ENCODE results near the gene CHST5.

The CHST5 gene

GRCh38 chr16:75578212-75578611 is 42.3 kb upstream of the CHST5 start:
- H3K4me3 ChIP-seq (ENCODE audit: insufficient read depth in 1 of 2, low read depth in 1 of 2, low read length in 2 of 2) = no peak overlapping the region
- H2BK120ac ChIP-seq (ENCODE audit: low read depth, low read length) = no peak overlapping the region
- peaks cover 27% of the 10 kb centered on the region for H3K79me1 ChIP-seq (replicated peaks; ENCODE audit: low read length, poor library complexity, severe bottlenecking)
- no peaks in the 10 kb centered on the region for H3K27me3 ChIP-seq (ENCODE audit: control insufficient read depth in 1 of 2, insufficient read depth in 1 of 2, low read length in 2 of 2)
- 88% methylated on average over 5 of the region's 7 CpGs for WGBS
- no peaks in the 10 kb centered on the region for H3K4me1 ChIP-seq (ENCODE audit: control insufficient read depth, insufficient read depth, low read depth, low read length)
- no peak overlapping the region for H2BK12ac ChIP-seq (ENCODE audit: low read length in 2 of 2)
- H4K8ac ChIP-seq (ENCODE audit: low read length) = no peak overlapping the region
- H2AFZ ChIP-seq (ENCODE audit: low read depth, low read length) = no peak overlapping the region
- no peak for DNase-seq
- H3K18ac ChIP-seq (ENCODE audit: low read depth in 1 of 2, low read length in 2 of 2) = no peak overlapping the region
- H3K36me3 ChIP-seq (ENCODE audit: control insufficient read depth in 1 of 2, insufficient read depth in 2 of 2, low read depth in 1 of 2, low read length in 2 of 2) = peaks cover 36 to 72% of the 10 kb centered on the region in 2 experiments
- H2BK15ac ChIP-seq (ENCODE audit: low read depth, poor library complexity, severe bottlenecking) = no peak overlapping the region
- no peak overlapping the region for H2BK5ac ChIP-seq (ENCODE audit: low read depth, low read length, poor library complexity, severe bottlenecking)
- no peak overlapping the region for H3K27ac ChIP-seq (ENCODE audit: low read length, poor library complexity, severe bottlenecking)
- no peak overlapping the region for H3K23ac ChIP-seq (ENCODE audit: low read length in 2 of 2)
- no peak overlapping the region for H2AK5ac ChIP-seq (ENCODE audit: low read length, severe bottlenecking)
- H3K4me2 ChIP-seq (ENCODE audit: low read length, poor library complexity, severe bottlenecking) = no peak overlapping the region
- H3K14ac ChIP-seq (ENCODE audit: low read length in 2 of 2) = no peak overlapping the region
- H3K4ac ChIP-seq (ENCODE audit: low read depth in 1 of 2, low read length in 2 of 2) = no peak overlapping the region
- no peak overlapping the region for H4K91ac ChIP-seq (ENCODE audit: low read length)
- no peak overlapping the region for H3K9ac ChIP-seq (ENCODE audit: low read length)
- no peaks in the 10 kb centered on the region for H3K9me3 ChIP-seq (ENCODE audit: control insufficient read depth, low read length)

DNA sequence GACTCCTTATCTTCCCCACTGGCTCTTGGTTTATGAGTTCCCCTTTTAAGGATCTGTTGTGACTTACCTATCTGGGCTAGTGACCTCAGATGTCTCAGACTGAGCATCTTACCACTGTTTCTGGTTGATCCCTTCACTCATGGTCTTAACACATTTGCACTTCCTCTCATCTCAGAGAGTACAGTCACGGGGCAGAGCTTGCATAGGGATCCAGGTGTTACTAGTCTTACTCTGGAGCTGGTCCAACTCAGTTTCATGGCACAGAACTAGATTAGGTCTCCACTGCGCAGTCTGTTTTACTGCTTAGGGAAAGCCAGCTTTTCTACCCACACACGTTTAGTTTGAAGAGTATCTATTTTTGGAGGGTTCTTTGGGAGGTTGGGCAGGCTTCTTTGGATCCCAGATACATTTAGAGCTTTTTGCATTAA is 40.5 kb upstream of the CHST5 start:
- no peak overlapping the region for H4K91ac ChIP-seq (ENCODE audit: low read length)
- H3K4me2 ChIP-seq (ENCODE audit: low read length, poor library complexity, severe bottlenecking) = no peak overlapping the region
- H3K23ac ChIP-seq (ENCODE audit: low read length in 2 of 2) = no peak overlapping the region
- peaks cover 40% of the 10 kb centered on the region for H3K79me1 ChIP-seq (replicated peaks; ENCODE audit: low read length, poor library complexity, severe bottlenecking)
- H3K9me3 ChIP-seq (ENCODE audit: control insufficient read depth, low read length) = no peaks in the 10 kb centered on the region
- no peak overlapping the region for H4K8ac ChIP-seq (ENCODE audit: low read length)
- H3K27me3 ChIP-seq (ENCODE audit: control insufficient read depth in 1 of 2, insufficient read depth in 1 of 2, low read length in 2 of 2) = no peaks in the 10 kb centered on the region
- H3K27ac ChIP-seq (ENCODE audit: low read length, poor library complexity, severe bottlenecking) = no peak overlapping the region
- H3K9ac ChIP-seq (ENCODE audit: low read length) = no peak overlapping the region
- H3K14ac ChIP-seq (ENCODE audit: low read length in 2 of 2) = no peak overlapping the region
- DNase-seq = no peak
- no peak overlapping the region for H2BK12ac ChIP-seq (ENCODE audit: low read length in 2 of 2)
- no peak overlapping the region for H2AK5ac ChIP-seq (ENCODE audit: low read length, severe bottlenecking)
- H3K4me3 ChIP-seq (ENCODE audit: insufficient read depth in 1 of 2, low read depth in 1 of 2, low read length in 2 of 2) = no peak overlapping the region
- H2BK120ac ChIP-seq (ENCODE audit: low read depth, low read length) = no peak overlapping the region
- no peak overlapping the region for H3K18ac ChIP-seq (ENCODE audit: low read depth in 1 of 2, low read length in 2 of 2)
- no peak overlapping the region for H3K4ac ChIP-seq (ENCODE audit: low read depth in 1 of 2, low read length in 2 of 2)
- H3K36me3 ChIP-seq (ENCODE audit: control insufficient read depth in 1 of 2, insufficient read depth in 2 of 2, low read depth in 1 of 2, low read length in 2 of 2) = peaks cover 51 to 90% of the 10 kb centered on the region in 2 experiments
- WGBS = 81% methylated on average over 3 of the region's 3 CpGs
- H2BK15ac ChIP-seq (ENCODE audit: low read depth, poor library complexity, severe bottlenecking) = no peak overlapping the region
- no peaks in the 10 kb centered on the region for H3K4me1 ChIP-seq (ENCODE audit: control insufficient read depth, insufficient read depth, low read depth, low read length)
- no peak overlapping the region for H2AFZ ChIP-seq (ENCODE audit: low read depth, low read length)
- no peak overlapping the region for H2BK5ac ChIP-seq (ENCODE audit: low read depth, low read length, poor library complexity, severe bottlenecking)

DNA sequence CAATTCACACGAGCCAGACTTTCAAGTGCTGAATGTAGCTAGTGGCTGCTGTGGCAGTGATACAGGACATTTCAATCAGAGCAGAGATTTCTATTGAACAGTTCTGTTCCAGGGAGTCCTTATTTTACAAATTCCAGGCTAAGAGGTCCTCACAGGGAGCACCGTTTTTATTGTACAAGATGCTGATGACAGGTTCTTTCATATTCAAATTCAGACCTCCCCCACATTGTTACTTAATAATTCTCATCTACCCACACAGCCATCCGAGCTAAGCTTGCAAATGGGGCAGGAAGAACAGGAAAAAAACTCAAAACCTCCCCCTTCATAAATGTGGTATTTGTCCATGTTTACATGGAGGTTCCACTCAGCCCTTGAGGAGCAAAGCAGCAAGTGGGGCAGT is 40.0 kb upstream of the CHST5 start:
- Histone ChIP-seq H4K91ac (ENCODE audit: low read length) (no peak overlapping the region), H3K9me3 (ENCODE audit: control insufficient read depth, low read length) (no peaks in the 10 kb centered on the region), H2AFZ (ENCODE audit: low read depth, low read length) (no peak overlapping the region), H2BK12ac (ENCODE audit: low read length in 2 of 2) (no peak overlapping the region), H3K18ac (ENCODE audit: low read depth in 1 of 2, low read length in 2 of 2) (no peak overlapping the region), H3K9ac (ENCODE audit: low read length) (no peak overlapping the region), H3K4me3 (ENCODE audit: insufficient read depth in 1 of 2, low read depth in 1 of 2, low read length in 2 of 2) (no peak overlapping the region), H3K27me3 (ENCODE audit: control insufficient read depth in 1 of 2, insufficient read depth in 1 of 2, low read length in 2 of 2) (no peaks in the 10 kb centered on the region), H3K4me1 (ENCODE audit: control insufficient read depth, insufficient read depth, low read depth, low read length) (no peaks in the 10 kb centered on the region), H3K23ac (ENCODE audit: low read length in 2 of 2) (no peak overlapping the region), H3K79me1 (replicated peaks; ENCODE audit: low read length, poor library complexity, severe bottlenecking) (peaks cover 42% of the 10 kb centered on the region), H2BK5ac (ENCODE audit: low read depth, low read length, poor library complexity, severe bottlenecking) (no peak overlapping the region), H3K4me2 (ENCODE audit: low read length, poor library complexity, severe bottlenecking) (no peak overlapping the region), H2BK15ac (ENCODE audit: low read depth, poor library complexity, severe bottlenecking) (no peak overlapping the region), H4K8ac (ENCODE audit: low read length) (no peak overlapping the region), H3K4ac (ENCODE audit: low read depth in 1 of 2, low read length in 2 of 2) (no peak overlapping the region), H3K27ac (ENCODE audit: low read length, poor library complexity, severe bottlenecking) (no peak overlapping the region), H2BK120ac (ENCODE audit: low read depth, low read length) (no peak overlapping the region), H3K36me3 (ENCODE audit: control insufficient read depth in 1 of 2, insufficient read depth in 2 of 2, low read depth in 1 of 2, low read length in 2 of 2) (peaks cover 50 to 91% of the 10 kb centered on the region in 2 experiments), H3K14ac (ENCODE audit: low read length in 2 of 2) (no peak overlapping the region), H2AK5ac (ENCODE audit: low read length, severe bottlenecking) (no peak overlapping the region)
- no peak for DNase-seq
- 85% methylated on average over 2 of the region's 3 CpGs for whole genome bisulfite sequencing

DNA sequence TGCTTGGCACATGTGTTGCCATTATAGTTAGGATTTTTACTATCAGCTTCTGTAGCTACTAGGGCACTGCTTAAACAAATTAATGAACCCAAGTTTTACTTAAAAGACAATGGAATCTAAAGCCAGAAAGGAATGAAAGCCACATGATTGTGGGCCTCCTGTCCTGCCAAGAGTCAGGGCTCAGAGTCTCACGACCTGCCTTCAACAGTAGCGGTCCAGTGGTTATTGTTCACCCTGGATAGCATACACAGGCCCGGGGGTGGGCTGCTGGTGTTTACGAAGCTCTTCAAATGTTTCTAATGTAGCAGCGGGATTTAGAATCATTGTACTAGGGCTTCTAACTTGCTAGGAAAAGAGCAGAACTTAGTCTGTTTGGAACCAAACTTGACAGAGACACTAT is 38.0 kb upstream of the CHST5 start:
- Histone ChIP-seq H3K14ac (ENCODE audit: low read length in 2 of 2) (no peak overlapping the region), H3K9me3 (ENCODE audit: control insufficient read depth, low read length) (no peaks in the 10 kb centered on the region), H2BK12ac (ENCODE audit: low read length in 2 of 2) (no peak overlapping the region), H4K91ac (ENCODE audit: low read length) (no peak overlapping the region), H3K4ac (ENCODE audit: low read depth in 1 of 2, low read length in 2 of 2) (no peak overlapping the region), H3K4me1 (ENCODE audit: control insufficient read depth, insufficient read depth, low read depth, low read length) (no peaks in the 10 kb centered on the region), H2BK120ac (ENCODE audit: low read depth, low read length) (no peak overlapping the region), H3K36me3 (ENCODE audit: control insufficient read depth in 1 of 2, insufficient read depth in 2 of 2, low read depth in 1 of 2, low read length in 2 of 2) (peaks cover 60 to 96% of the 10 kb centered on the region in 2 experiments), H3K4me3 (ENCODE audit: insufficient read depth in 1 of 2, low read depth in 1 of 2, low read length in 2 of 2) (no peak overlapping the region), H3K9ac (ENCODE audit: low read length) (no peak overlapping the region), H3K79me1 (replicated peaks; ENCODE audit: low read length, poor library complexity, severe bottlenecking) (peaks cover 55% of the 10 kb centered on the region), H3K27ac (ENCODE audit: low read length, poor library complexity, severe bottlenecking) (no peak overlapping the region), H3K27me3 (ENCODE audit: control insufficient read depth in 1 of 2, insufficient read depth in 1 of 2, low read length in 2 of 2) (no peaks in the 10 kb centered on the region), H4K8ac (ENCODE audit: low read length) (no peak overlapping the region), H3K23ac (ENCODE audit: low read length in 2 of 2) (no peak overlapping the region), H2AFZ (ENCODE audit: low read depth, low read length) (no peak overlapping the region), H2AK5ac (ENCODE audit: low read length, severe bottlenecking) (no peak overlapping the region), H3K4me2 (ENCODE audit: low read length, poor library complexity, severe bottlenecking) (no peak overlapping the region), H3K18ac (ENCODE audit: low read depth in 1 of 2, low read length in 2 of 2) (no peak overlapping the region), H2BK15ac (ENCODE audit: low read depth, poor library complexity, severe bottlenecking) (no peak overlapping the region), H2BK5ac (ENCODE audit: low read depth, low read length, poor library complexity, severe bottlenecking) (no peak overlapping the region)
- 96% methylated on average over 5 of the region's 5 CpGs for WGBS
- DNase-seq = no peak

All from mesenchymal stem cell (in vitro differentiated cells and primary cell).